K562 (cell line): ENCODE measurements around the gene ICOSLG. TPM values are rescaled to one million over a fixed set of nuclear protein-coding genes. Genes with fewer than 3 reads are reported as not detected.

Source experiments
- ATAC-seq: fragments of 200-7000 bp; cut with Tn5 transposase; 3 replicates; pipeline ENCODE4 v1.9.1; 2020; ENCODE audit warnings: moderate library complexity
- BruUV-seq: library from RNA; stranded (reverse); fragments of 400-500 nt; replicated peaks from 2 replicates; lab custom pipeline; 2021; lab: Mats Ljungman, UMichigan
- CTCF ChIA-PET: fragments of 300-600 bp; formaldehyde crosslinking; extraction: SDS; loops from one replicate; lab custom pipeline; 2021; ENCODE audit warnings: low intra/inter-chr PET ratio; lab: Yijun Ruan, JAX
- POLR2A ChIA-PET: fragments of 300-600, 350-650 bp; sonication (Branson Sonifier 250); formaldehyde crosslinking; extraction: SDS; loops from one replicate; lab custom pipeline; 2021; ENCODE audit warnings: antibody characterized with exemption, inconsistent platforms; lab: Yijun Ruan, JAX
- DNase-seq, 4 experiments: peaks; one replicate each; pipeline versions ENCODE4 v3.0.0 to v3.0.0-alpha.2; 2011 to 2018; ENCODE audit warnings: low spot score in 3 of 4, mixed read lengths in 3 of 4; ENCODE audit errors: extremely low read depth in 1 of 4
- FAIRE-seq: peaks from 2 replicates; lab custom pipeline; 2011; peaks lifted over from hg19 to GRCh38; lab: Jason Lieb, UNC
- H2AFZ ChIP-seq: 2 replicates; pipeline ENCODE4 v1.6.0; 2011; ENCODE audit warnings: low read depth, low read length, control low read depth, inconsistent platforms
- H3K27ac ChIP-seq: fragments of 200-600 bp; 3 replicates; pipeline ENCODE4 v1.8.0; 2011; ENCODE audit warnings: low read depth, mild to moderate bottlenecking, control low read depth, inconsistent platforms, low read length, moderate library complexity, mixed read lengths; ENCODE audit errors: extremely low read depth
- H3K27me3 ChIP-seq, 2 experiments: fragments of 300-600 bp in 1 of 2; 2 replicates in 1 of 2; 3 replicates in 1 of 2; pipeline versions ENCODE4 v1.6.0 to v1.8.0; 2011; ENCODE audit warnings: inconsistent platforms in 2 of 2, low read length in 2 of 2, mild to moderate bottlenecking in 1 of 2, mixed read lengths in 1 of 2, moderate library complexity in 1 of 2; ENCODE audit not compliant: control insufficient read depth in 2 of 2, insufficient read depth in 2 of 2
- H3K36me3 ChIP-seq: fragments of 300-600 bp; 3 replicates; pipeline ENCODE4 v1.8.0; 2011; ENCODE audit warnings: mild to moderate bottlenecking, low read length, inconsistent platforms; ENCODE audit not compliant: control insufficient read depth, insufficient read depth
- H3K4me1 ChIP-seq, 2 experiments: fragments of 200-600 bp in 1 of 2; replicated peaks in 1 of 2; 2 replicates in 1 of 2; 3 replicates in 1 of 2; pipeline versions ENCODE4 v1.5.1 to v1.8.0; 2011; ENCODE audit warnings: inconsistent platforms in 2 of 2, low read length in 2 of 2, mild to moderate bottlenecking in 1 of 2, mixed read lengths in 1 of 2, moderate library complexity in 1 of 2; ENCODE audit not compliant: control insufficient read depth in 2 of 2, insufficient read depth in 2 of 2
- H3K4me2 ChIP-seq: 2 replicates; pipeline ENCODE4 v1.6.1; 2011; ENCODE audit warnings: low read length, control low read depth, inconsistent platforms, mixed read lengths; ENCODE audit not compliant: insufficient read depth
- H3K4me3 ChIP-seq: fragments of 200-600 bp; sonication (generic), shearing (Covaris generic); 2 replicates; pipeline ENCODE4 v1.5.1; 2016; ENCODE audit warnings: control low read depth, inconsistent platforms
- H3K79me2 ChIP-seq: fragments of 200-600 bp; 3 replicates; pipeline ENCODE4 v1.8.0; 2011; ENCODE audit warnings: low read length, inconsistent platforms; ENCODE audit not compliant: control insufficient read depth, insufficient read depth
- H3K9ac ChIP-seq, 2 experiments: 2 replicates each; pipeline versions ENCODE4 v1.6.0 to v1.6.1; 2011; ENCODE audit warnings: low read depth in 2 of 2, low read length in 2 of 2, control low read depth in 1 of 2, inconsistent platforms in 1 of 2, mild to moderate bottlenecking in 1 of 2, mixed read lengths in 1 of 2; ENCODE audit not compliant: insufficient read depth in 1 of 2
- H3K9me1 ChIP-seq: one replicate; pipeline ENCODE4 v1.6.0; 2011; ENCODE audit warnings: inconsistent platforms, mild to moderate bottlenecking, low read length, moderate library complexity; ENCODE audit not compliant: control insufficient read depth, insufficient read depth
- H3K9me3 ChIP-seq: replicated peaks from 2 replicates; pipeline ENCODE4 v1.5.1; 2011; ENCODE audit warnings: low read depth, low read length, inconsistent platforms; ENCODE audit not compliant: control insufficient read depth, insufficient read depth
- H4K20me1 ChIP-seq: replicated peaks from 2 replicates; pipeline ENCODE4 v1.6.1; 2011; ENCODE audit warnings: low read length, inconsistent platforms, mixed read lengths; ENCODE audit not compliant: control insufficient read depth, insufficient read depth
- KDM2B ChIP-seq: fragments of 250-450 bp; sonication (Bioruptor Pico); IDR thresholded peaks from 2 replicates; pipeline ENCODE4 v1.8.0; 2021; ENCODE audit warnings: mild to moderate bottlenecking, moderate library complexity
- NFIC ChIP-seq: fragments of 450-650 bp; IDR thresholded peaks from 2 replicates; pipeline ENCODE4 v1.6.1; 2017; ENCODE audit warnings: mild to moderate bottlenecking, inconsistent platforms
- ZNF507 ChIP-seq: conservative IDR thresholded peaks from 2 replicates; pipeline ENCODE4 v1.6.1; 2017; ENCODE audit warnings: missing genetic modification characterization, missing compliant biosample characterization
- WGBS: fragments of 100-300 bp; shearing (Covaris generic); methylation state at CpG from one replicate; pipeline ENCODE4 v1.1.6; 2016; ENCODE audit warnings: low coverage, mixed read lengths; ENCODE audit not compliant: insufficient coverage; ENCODE audit errors: missing lambda C conversion rate; 5-methylcytosine and 5-hydroxymethylcytosine counted together
- in situ Hi-C: fragments of 300-500 bp; cut with MboI; formaldehyde crosslinking; loops from 4 replicates; pipeline ENCODE4 v1.15.0; 2018; ENCODE audit warnings: inconsistent platforms, mixed read lengths
- intact Hi-C: fragments of 100-400 bp; cut with micrococcal nuclease; formaldehyde crosslinking; loops from 2 replicates; pipeline ENCODE4 v1.14.2; 2022
- polyA plus RNA-seq, 8 experiments: library from polyadenylated mRNA; depleted of rRNA in 4 of 8; stranded (reverse) in 5 of 8; unstranded in 3 of 8; fragments of >200 nt; fragmentation: Nextera tagmentation in 2 of 8; fragmentation: Illumina TruSeq in 1 of 8; extraction: Ambion mirVana in 2 of 8; extraction: Trizol in 1 of 8; gene quantifications; 2 replicates each; pipeline versions ENCODE4 v1.2.1 to v1.2.3, GENCODE V29; 2011 to 2014; ENCODE audit warnings: inconsistent platforms in 1 of 8, missing spikeins in 1 of 8
- total RNA-seq, 7 experiments: library from RNA; depleted of rRNA in 6 of 7; stranded (reverse); fragments of >200 nt in 6 of 7; fragmentation: Illumina TruSeq in 2 of 7; extraction: Trizol in 2 of 7; gene quantifications; 2 replicates each; pipeline versions ENCODE4 v1.2.1 to v1.2.3, GENCODE V29; 2011 to 2021; ENCODE audit warnings: low replicate concordance in 1 of 7
- TF ChIP-seq, protein P1 (sequence below): fragments of 450-650 bp; formaldehyde crosslinking; conservative IDR thresholded peaks from 2 replicates; pipeline ENCODE4 v1.4.0; 2022; ENCODE audit warnings: mild to moderate bottlenecking, missing genetic modification characterization
- TF ChIP-seq, protein P2 (sequence below): sonication (generic); formaldehyde crosslinking; IDR thresholded peaks from 2 replicates; pipeline ENCODE4 v1.8.1; 2023; ENCODE audit warnings: mild to moderate bottlenecking, missing genetic modification reagents

ICOSLG gene
- total and polyA plus RNA-seq, 9 of the 15 experiments (the other 6 are each of a cell fraction or from before 2014, with no cell fraction given) = 0.01 to 1.4 (median 0.15) TPM

DNA sequence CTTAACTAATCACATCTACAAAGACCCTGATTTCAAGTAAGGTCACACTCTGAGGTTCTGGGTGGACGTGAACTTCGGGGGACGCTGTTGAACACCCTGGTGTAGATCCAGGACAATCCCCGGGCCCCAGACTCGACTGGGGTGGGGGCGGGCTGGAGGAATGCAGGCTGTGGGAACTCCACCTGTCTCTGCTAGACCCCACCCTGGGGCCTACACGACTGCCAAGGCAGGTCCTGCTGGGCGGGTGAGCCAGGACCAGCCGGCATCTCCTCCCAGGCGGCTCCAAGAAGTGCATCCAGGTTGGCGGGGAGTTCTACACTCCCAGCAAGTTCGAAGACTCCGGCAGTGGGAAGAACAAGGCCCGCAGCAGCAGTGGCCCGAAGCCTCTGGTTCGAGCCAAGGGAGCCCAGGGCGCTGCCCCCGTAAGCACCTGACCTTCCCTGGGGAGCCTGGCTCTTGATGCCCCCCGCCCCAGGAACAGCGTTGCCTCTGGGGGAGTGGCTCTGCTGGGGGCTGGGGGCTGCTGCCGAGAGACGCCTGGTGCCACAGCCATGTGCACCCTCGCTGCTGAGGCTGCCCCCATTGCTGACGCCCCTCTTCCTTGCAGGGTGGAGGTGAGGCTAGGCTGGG lies 48.8 kb upstream of the ICOSLG start:
- peak; percentile 3; the same call in 1 of the 3 replicates for ATAC-seq
- DNase-seq = no peak
- ChIA-PET CTCF (no interaction called here), POLR2A (no interaction called here)
- no peaks in the 10 kb centered on the region for H3K9me3 ChIP-seq
- no peak for FAIRE-seq
- no peak overlapping the region for H3K9ac ChIP-seq
- no peaks in the 10 kb centered on the region for H3K79me2 ChIP-seq
- intact Hi-C loops (no loop called here), in situ Hi-C loops (loop anchor here (25.0 kb wide), 1 partner anchor 127 kb away; no protein-coding TSS in a partner anchor)
- peaks cover 24% of the 10 kb centered on the region for H4K20me1 ChIP-seq
- peaks cover 3% of the 10 kb centered on the region for H3K9me1 ChIP-seq
- no peak overlapping the region for H2AFZ ChIP-seq
- no TSS peak for BruUV-seq
- no peak overlapping the region for H3K4me3 ChIP-seq
- H3K4me2 ChIP-seq = no peak overlapping the region
- H3K27ac ChIP-seq = no peak overlapping the region
- peaks cover 0 to 64% of the 10 kb centered on the region in 2 experiments; a peak in 3 of 5 replicates for H3K4me1 ChIP-seq
- H3K36me3 ChIP-seq = no peaks in the 10 kb centered on the region
- WGBS = 2% methylated on average over 22 of the region's 24 CpGs
- TF ChIP-seq ZNF507 (tag) (no peak), KDM2B (CRISPR knock-in tag) (no peak)
- H3K27me3 ChIP-seq = peaks cover 24 to 84% of the 10 kb centered on the region in 2 experiments; a peak in 4 of 5 replicates

DNA sequence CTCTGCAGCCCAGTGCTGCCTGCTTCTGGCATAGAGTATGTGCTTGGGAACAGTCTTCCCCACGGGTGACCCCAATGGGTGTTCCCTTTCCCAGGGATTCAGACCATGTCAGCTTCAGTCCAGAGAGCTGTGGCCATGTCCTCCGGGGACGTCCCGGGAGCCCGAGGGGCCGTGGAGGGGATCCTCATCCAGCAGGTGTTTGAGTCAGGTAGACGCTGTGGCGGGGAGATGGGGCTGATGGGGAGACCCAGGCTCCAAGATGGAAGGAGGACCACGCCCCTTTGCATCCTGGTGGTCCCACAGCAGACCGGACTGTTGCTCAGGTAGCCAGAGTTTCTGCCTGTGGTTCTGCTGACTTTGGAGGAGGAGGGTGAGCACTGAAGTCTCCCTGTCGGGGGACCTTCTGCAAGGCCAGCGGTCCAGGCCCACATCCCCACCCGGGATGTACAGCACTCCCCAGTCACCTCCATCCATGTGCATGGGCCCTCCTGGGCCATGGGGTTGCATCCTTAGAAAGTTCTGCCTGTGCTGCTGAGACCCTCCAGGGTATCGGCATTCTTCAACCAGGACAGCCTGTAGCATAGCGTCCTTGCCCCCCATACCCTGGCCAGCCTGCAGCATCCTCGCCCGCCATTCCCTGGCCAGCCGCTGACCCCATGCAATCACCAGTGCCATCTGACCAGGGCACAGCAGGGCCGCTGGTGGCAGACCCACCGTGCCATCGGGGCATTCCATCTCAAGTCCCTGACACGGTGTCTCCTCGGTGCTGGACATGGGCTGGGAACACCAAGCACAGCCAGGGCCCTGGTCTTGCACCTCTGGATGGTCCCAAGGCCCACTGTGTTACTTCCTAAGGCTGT lies 47.7 kb upstream of the ICOSLG start:
- Histone ChIP-seq H3K27me3 (peaks cover 27 to 90% of the 10 kb centered on the region in 2 experiments; a peak in 4 of 5 replicates), H2AFZ (no peak overlapping the region), H3K79me2 (no peaks in the 10 kb centered on the region), H3K4me1 (peaks cover 0 to 62% of the 10 kb centered on the region in 2 experiments; a peak in 2 of 5 replicates), H4K20me1 (peaks cover 24% of the 10 kb centered on the region), H3K4me2 (no peak overlapping the region), H3K9me3 (no peaks in the 10 kb centered on the region), H3K9ac (peak overlapping the region in 1 of 2 experiments; percentile 26; a peak in 1 of 4 replicates), H3K27ac (no peak overlapping the region), H3K9me1 (peaks cover 3% of the 10 kb centered on the region), H3K4me3 (no peak overlapping the region), H3K36me3 (no peaks in the 10 kb centered on the region)
- BruUV-seq = no TSS peak
- ATAC-seq (no peak), FAIRE-seq (no peak), DNase-seq (no peak)
- in situ Hi-C loops (loop anchor here (25.0 kb wide), 1 partner anchor 126 kb away; no protein-coding TSS in a partner anchor), intact Hi-C loops (no loop called here)
- CTCF ChIA-PET = no interaction called here
- TF ChIP-seq, protein P1, sequence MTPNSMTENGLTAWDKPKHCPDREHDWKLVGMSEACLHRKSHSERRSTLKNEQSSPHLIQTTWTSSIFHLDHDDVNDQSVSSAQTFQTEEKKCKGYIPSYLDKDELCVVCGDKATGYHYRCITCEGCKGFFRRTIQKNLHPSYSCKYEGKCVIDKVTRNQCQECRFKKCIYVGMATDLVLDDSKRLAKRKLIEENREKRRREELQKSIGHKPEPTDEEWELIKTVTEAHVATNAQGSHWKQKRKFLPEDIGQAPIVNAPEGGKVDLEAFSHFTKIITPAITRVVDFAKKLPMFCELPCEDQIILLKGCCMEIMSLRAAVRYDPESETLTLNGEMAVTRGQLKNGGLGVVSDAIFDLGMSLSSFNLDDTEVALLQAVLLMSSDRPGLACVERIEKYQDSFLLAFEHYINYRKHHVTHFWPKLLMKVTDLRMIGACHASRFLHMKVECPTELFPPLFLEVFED (CRISPR knock-in tag) = no peak
- no peak for TF ChIP-seq NFIC
- TF ChIP-seq, protein P2, sequence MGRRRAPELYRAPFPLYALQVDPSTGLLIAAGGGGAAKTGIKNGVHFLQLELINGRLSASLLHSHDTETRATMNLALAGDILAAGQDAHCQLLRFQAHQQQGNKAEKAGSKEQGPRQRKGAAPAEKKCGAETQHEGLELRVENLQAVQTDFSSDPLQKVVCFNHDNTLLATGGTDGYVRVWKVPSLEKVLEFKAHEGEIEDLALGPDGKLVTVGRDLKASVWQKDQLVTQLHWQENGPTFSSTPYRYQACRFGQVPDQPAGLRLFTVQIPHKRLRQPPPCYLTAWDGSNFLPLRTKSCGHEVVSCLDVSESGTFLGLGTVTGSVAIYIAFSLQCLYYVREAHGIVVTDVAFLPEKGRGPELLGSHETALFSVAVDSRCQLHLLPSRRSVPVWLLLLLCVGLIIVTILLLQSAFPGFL = no peak
- POLR2A ChIA-PET = interaction anchor here (0.6 kb wide), 1 partner anchor 12 kb away, joined by 3 read pairs; no protein-coding TSS in a partner anchor
- under 1% methylated on average over 23 of the region's 23 CpGs for WGBS
